ENCODE measurements around the gene DLG2. TPM values are rescaled to one million over a fixed set of nuclear protein-coding genes. Genes with fewer than 3 reads are reported as not detected.

DLG2 gene
- polyA plus RNA-seq, 3 donors: 0.24 to 0.39 TPM; not detected in 1

DNA sequence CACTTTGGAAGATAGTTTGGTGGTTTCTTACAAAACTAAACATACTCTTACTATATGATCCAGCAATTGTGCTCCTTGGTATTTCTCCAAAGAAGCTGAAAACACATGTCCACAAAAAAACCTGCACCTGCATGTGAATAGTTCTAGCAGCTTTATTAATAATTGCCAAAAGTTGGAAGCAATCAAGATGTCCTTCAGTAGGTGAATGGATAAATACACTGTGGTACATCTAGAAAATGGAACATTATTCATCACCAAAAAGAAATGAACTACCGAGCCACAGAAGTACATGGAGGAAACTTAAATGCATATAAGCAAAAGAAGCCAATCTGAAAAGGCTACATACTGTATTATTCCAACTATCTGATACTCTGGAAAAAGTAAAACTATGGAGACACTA, 1771.9 kb downstream of the DLG2 start:
- no CpG with 5 or more reads among the region's 1 CpG for WGBS (ENCODE audit: insufficient coverage)
- peaks cover 0 to 7% of the 10 kb centered on the region in 2 donors for H3K9me3 ChIP-seq (replicated peaks in 1 of 2; ENCODE audit: control insufficient read depth in 1 of 2, insufficient read depth in 1 of 2, low read length in 2 of 2)
- TF ChIP-seq, protein P1, sequence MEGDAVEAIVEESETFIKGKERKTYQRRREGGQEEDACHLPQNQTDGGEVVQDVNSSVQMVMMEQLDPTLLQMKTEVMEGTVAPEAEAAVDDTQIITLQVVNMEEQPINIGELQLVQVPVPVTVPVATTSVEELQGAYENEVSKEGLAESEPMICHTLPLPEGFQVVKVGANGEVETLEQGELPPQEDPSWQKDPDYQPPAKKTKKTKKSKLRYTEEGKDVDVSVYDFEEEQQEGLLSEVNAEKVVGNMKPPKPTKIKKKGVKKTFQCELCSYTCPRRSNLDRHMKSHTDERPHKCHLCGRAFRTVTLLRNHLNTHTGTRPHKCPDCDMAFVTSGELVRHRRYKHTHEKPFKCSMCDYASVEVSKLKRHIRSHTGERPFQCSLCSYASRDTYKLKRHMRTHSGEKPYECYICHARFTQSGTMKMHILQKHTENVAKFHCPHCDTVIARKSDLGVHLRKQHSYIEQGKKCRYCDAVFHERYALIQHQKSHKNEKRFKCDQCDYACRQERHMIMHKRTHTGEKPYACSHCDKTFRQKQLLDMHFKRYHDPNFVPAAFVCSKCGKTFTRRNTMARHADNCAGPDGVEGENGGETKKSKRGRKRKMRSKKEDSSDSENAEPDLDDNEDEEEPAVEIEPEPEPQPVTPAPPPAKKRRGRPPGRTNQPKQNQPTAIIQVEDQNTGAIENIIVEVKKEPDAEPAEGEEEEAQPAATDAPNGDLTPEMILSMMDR (IDR thresholded peaks at IDR 0.05): no peak

GRCh38 chr11:83852775-83853442, 1774.2 kb downstream of the DLG2 start:
- TF ChIP-seq, protein P1 (IDR thresholded peaks at IDR 0.05): no peak
- intact Hi-C loops (cut with micrococcal nuclease): no loop called here
- peaks cover 0 to 9% (median 3%) of the 10 kb centered on the region in 7 donors for H3K9me3 Mint-ChIP-seq
- DNase-seq: no peak
- Histone ChIP-seq H3K4me1 (ENCODE audit: control insufficient read depth in 1 of 2, insufficient read depth in 2 of 2, low read length in 2 of 2) (no peaks in the 10 kb centered on the region), H3K27me3 (ENCODE audit: control insufficient read depth in 2 of 2, insufficient read depth in 2 of 2, low read length in 2 of 2) (no peaks in the 10 kb centered on the region), H3K4me3 (replicated peaks in 1 of 3; ENCODE audit: low read depth in 2 of 3, low read length in 3 of 3) (no peak overlapping the region), H3K79me2 (ENCODE audit: insufficient read depth, low read length) (no peaks in the 10 kb centered on the region), H3K4me2 (replicated peaks; ENCODE audit: extremely low read depth, low read length, poor library complexity, severe bottlenecking) (no peak overlapping the region), H3K9me3 (replicated peaks in 1 of 2; ENCODE audit: control insufficient read depth in 1 of 2, insufficient read depth in 1 of 2, low read length in 2 of 2) (no peaks in the 10 kb centered on the region), H3K36me3 (replicated peaks in 1 of 2; ENCODE audit: control insufficient read depth in 1 of 2, insufficient read depth in 2 of 2, low read length in 2 of 2) (no peaks in the 10 kb centered on the region), H2AFZ (ENCODE audit: insufficient read depth, low read depth, low read length, poor library complexity, severe bottlenecking) (no peak overlapping the region), H3K27ac (ENCODE audit: low read depth in 1 of 2, low read length in 2 of 2) (no peak overlapping the region), H4K20me1 (ENCODE audit: insufficient read depth, low read length) (no peaks in the 10 kb centered on the region), H3K9ac (ENCODE audit: insufficient read depth, low read length, poor library complexity, severe bottlenecking) (no peak overlapping the region)
- H3K4me1 Mint-ChIP-seq: no peaks in the 10 kb centered on the region
- no peak overlapping the region for H3K27ac Mint-ChIP-seq
- WGBS (ENCODE audit: insufficient coverage): 85% methylated on average over 1 of the region's 1 CpG
- H3K4me3 Mint-ChIP-seq: no peak overlapping the region
- H3K27me3 Mint-ChIP-seq (ENCODE audit: low read depth in 3 of 3): peaks cover 2 to 5% (median 3%) of the 10 kb centered on the region in 3 donors
- H3K36me3 Mint-ChIP-seq: no peaks in the 10 kb centered on the region

More for the DNA sequence above, 1771.9 kb downstream of the DLG2 start:
- Mint-ChIP-seq H3K9me3 (peaks cover 4 to 13% (median 8%) of the 10 kb centered on the region in 7 donors), H3K4me1 (no peaks in the 10 kb centered on the region), H3K27ac (no peak overlapping the region), H3K36me3 (no peaks in the 10 kb centered on the region), H3K4me3 (no peak overlapping the region), H3K27me3 (ENCODE audit: low read depth in 3 of 3) (peaks cover 2 to 5% (median 2%) of the 10 kb centered on the region in 3 donors)
- DNase-seq: no peak
- no peak overlapping the region for H3K9ac ChIP-seq (ENCODE audit: insufficient read depth, low read length, poor library complexity, severe bottlenecking)
- H2AFZ ChIP-seq (ENCODE audit: insufficient read depth, low read depth, low read length, poor library complexity, severe bottlenecking): no peak overlapping the region
- no peaks in the 10 kb centered on the region for H3K27me3 ChIP-seq (ENCODE audit: control insufficient read depth in 2 of 2, insufficient read depth in 2 of 2, low read length in 2 of 2)
- H3K4me2 ChIP-seq (replicated peaks; ENCODE audit: extremely low read depth, low read length, poor library complexity, severe bottlenecking): no peak overlapping the region
- H3K4me1 ChIP-seq (ENCODE audit: control insufficient read depth in 1 of 2, insufficient read depth in 2 of 2, low read length in 2 of 2): no peaks in the 10 kb centered on the region
- intact Hi-C loops (cut with micrococcal nuclease): no loop called here
- H3K4me3 ChIP-seq (replicated peaks in 1 of 3; ENCODE audit: low read depth in 2 of 3, low read length in 3 of 3): no peak overlapping the region
- H3K36me3 ChIP-seq (replicated peaks in 1 of 2; ENCODE audit: control insufficient read depth in 1 of 2, insufficient read depth in 2 of 2, low read length in 2 of 2): no peaks in the 10 kb centered on the region
- no peak overlapping the region for H3K27ac ChIP-seq (ENCODE audit: low read depth in 1 of 2, low read length in 2 of 2)
- no peaks in the 10 kb centered on the region for H4K20me1 ChIP-seq (ENCODE audit: insufficient read depth, low read length)
- no peaks in the 10 kb centered on the region for H3K79me2 ChIP-seq (ENCODE audit: insufficient read depth, low read length)

Data from CD14-positive monocyte (primary cell).